Large intestine (tissue), 3 donors: Measurements from ENCODE around the gene SLIT2. TPM values are rescaled to one million over a fixed set of nuclear protein-coding genes. Genes with fewer than 3 reads are reported as not detected.

ENCODE experiments used
- DNase-seq, 2 donors: peaks; one replicate each; pipeline versions ENCODE4 v3.0.0 to v3.0.0-alpha.2; 2013
- H3K27ac ChIP-seq: one replicate; pipeline ENCODE4 v1.5.1; 2013; ENCODE audit warnings: low read length
- H3K27me3 ChIP-seq: 2 replicates; pipeline ENCODE4 v1.6.1; 2013; ENCODE audit warnings: low read length; ENCODE audit not compliant: control insufficient read depth, insufficient read depth
- H3K36me3 ChIP-seq: 2 replicates; pipeline ENCODE4 v1.6.1; 2013; ENCODE audit warnings: low read length; ENCODE audit not compliant: control insufficient read depth, insufficient read depth
- H3K4me1 ChIP-seq: one replicate; pipeline ENCODE4 v1.6.1; 2013; ENCODE audit warnings: low read length; ENCODE audit not compliant: control insufficient read depth, insufficient read depth
- H3K4me3 ChIP-seq: one replicate; pipeline ENCODE4 v1.5.1; 2013; ENCODE audit warnings: low read length
- H3K9me3 ChIP-seq: one replicate; pipeline ENCODE4 v1.6.1; 2013; ENCODE audit warnings: mild to moderate bottlenecking, low read depth, low read length, moderate library complexity; ENCODE audit not compliant: control insufficient read depth
- WGBS: methylation state at CpG from one replicate; pipeline ENCODE4 v1.1.5; 2013; ENCODE audit warnings: low lambda C conversion rate; ENCODE audit not compliant: insufficient coverage; 5-methylcytosine and 5-hydroxymethylcytosine counted together
- polyA plus RNA-seq: library from polyadenylated mRNA; unstranded; fragments of 120-200 nt; gene quantifications from one replicate; pipeline ENCODE4 v1.2.1, GENCODE V29; 2013

Gene SLIT2
- polyA plus RNA-seq, 1 donor, result 9.4 TPM

DNA sequence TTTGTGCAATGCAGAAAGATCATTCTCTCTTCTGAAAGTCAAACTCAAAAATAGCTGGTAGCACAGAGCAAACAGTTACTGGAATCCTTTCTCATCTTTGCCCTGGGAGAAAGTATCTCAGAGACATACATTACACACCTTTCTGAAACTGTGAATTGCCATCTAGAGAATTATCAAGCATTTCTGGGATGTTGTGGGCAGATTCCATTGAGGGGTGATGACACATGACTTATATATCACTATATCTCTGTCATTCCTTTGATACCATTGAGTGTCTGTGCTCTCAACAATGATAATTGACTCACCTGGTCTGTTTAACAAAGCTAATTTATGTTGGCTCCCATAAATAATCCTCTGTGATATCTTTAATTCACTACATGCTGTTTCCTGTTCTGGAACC is 13.0 kb downstream of the SLIT2 start:
- H3K36me3 ChIP-seq, result no peaks in the 10 kb centered on the region
- H3K4me3 ChIP-seq, result no peak overlapping the region
- no peak overlapping the region for H3K27ac ChIP-seq
- no peaks in the 10 kb centered on the region for H3K27me3 ChIP-seq
- H3K4me1 ChIP-seq, result no peaks in the 10 kb centered on the region
- H3K9me3 ChIP-seq, result no peaks in the 10 kb centered on the region
- DNase-seq, result no peak

DNA sequence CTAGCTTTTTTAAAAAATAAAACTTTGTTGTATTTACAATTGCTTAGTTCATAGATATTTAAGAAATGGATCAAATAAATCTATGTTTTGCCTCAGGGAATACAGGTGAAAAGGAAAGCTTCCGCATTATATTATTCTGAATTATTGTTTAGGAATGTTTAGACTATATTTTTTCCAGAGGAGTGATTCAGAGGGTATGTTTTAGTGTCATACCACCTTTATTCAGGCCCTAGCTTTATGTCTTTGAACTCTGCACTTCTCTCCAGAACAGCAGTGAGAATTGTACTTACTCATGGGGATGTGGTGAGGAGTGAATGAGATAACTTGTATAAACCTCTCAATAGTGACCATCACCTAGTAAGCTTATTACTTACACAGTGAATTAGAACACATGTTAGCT is 14.0 kb downstream of the SLIT2 start:
- no peaks in the 10 kb centered on the region for H3K27me3 ChIP-seq
- H3K36me3 ChIP-seq, result no peaks in the 10 kb centered on the region
- H3K4me3 ChIP-seq, result no peak overlapping the region
- H3K4me1 ChIP-seq, result no peaks in the 10 kb centered on the region
- no CpG with 5 or more reads among the region's 1 CpG for WGBS
- no peaks in the 10 kb centered on the region for H3K9me3 ChIP-seq
- no peak for DNase-seq
- H3K27ac ChIP-seq, result no peak overlapping the region

DNA sequence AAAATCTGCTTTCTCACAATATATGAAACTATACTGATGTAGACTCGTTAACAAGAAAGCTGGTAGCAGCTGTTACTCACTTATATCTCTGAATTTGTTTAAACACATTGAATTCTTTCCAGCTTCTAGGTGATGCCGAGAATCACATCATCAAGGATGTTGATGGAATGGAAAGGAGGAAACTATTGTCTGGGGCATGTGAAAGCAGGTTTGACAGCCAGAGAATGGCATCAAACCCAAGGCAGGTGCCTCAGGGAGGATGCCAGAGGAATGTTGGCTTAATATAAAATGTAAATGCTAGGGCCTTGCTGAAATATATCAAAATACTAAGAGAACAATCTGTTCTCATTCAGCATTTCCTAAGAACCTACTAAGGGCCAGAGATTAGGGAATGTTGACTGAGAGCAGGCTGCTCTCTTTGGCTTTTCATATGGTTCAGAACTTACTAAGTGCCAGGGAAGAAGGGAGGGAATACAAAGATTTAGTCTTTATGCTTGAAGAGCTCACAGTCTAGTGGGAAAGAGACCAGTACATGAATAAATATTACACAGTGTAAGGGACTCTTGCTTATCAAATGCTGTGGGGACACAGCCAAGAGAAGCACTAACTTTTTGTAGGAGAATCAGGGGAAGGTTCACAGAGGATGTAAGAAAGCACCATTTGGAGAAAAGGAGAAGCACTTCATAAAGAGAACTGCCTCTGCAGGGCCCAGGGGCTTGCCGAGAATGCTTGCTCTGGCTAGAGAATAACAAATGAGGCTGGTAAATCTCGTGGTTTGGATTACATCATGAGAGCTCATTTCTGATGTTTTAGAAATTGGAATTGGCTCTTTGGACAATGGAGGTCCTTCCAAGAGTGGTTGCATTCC is 14.7 kb downstream of the SLIT2 start:
- Histone ChIP-seq H3K9me3 (no peaks in the 10 kb centered on the region), H3K36me3 (no peaks in the 10 kb centered on the region), H3K4me1 (no peaks in the 10 kb centered on the region), H3K4me3 (no peak overlapping the region), H3K27me3 (no peaks in the 10 kb centered on the region), H3K27ac (no peak overlapping the region)
- DNase-seq, result no peak
- no CpG with 5 or more reads among the region's 4 CpGs for WGBS

DNA sequence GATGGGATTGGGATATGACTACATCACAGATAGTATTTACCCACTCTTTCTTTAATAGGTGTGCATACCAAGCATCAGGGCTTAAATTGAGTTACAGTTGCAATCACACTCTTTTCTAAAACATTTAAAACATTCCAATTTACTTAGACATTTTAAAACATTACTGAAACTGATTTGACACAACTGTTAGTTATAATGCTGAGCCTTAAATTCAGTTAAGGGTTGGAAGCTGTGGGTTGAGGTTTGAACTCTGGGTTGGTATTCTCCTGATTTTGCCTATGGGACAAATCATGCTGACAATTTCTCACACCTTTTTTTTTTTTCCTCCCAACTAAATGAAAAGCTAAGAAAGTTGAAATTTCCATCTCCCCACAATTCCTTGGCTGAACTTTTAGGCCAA is 16.3 kb downstream of the SLIT2 start:
- no peak overlapping the region for H3K4me3 ChIP-seq
- no peaks in the 10 kb centered on the region for H3K9me3 ChIP-seq
- DNase-seq, result no peak
- no peaks in the 10 kb centered on the region for H3K36me3 ChIP-seq
- no peaks in the 10 kb centered on the region for H3K4me1 ChIP-seq
- no peaks in the 10 kb centered on the region for H3K27me3 ChIP-seq
- H3K27ac ChIP-seq, result no peak overlapping the region

DNA sequence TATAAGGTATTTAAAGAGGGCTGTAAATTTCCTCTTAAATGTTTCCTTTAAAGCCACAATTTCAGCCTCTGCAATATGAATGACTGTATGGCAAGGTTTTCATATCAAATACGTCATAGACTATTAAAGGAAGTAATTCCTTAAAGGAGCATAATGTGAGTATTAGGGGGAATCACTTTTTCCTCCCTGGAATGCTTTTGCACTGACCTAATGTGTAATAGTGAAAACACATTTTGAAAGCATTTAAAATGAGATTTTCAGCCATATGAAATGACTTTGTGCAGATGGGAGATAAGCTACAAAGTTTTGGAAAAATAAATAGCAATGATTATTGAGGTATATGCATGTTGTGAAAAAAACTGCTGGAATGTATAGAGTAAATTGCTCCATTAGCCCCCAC is 17.6 kb downstream of the SLIT2 start:
- Histone ChIP-seq H3K36me3 (no peaks in the 10 kb centered on the region), H3K4me1 (no peaks in the 10 kb centered on the region), H3K27me3 (no peaks in the 10 kb centered on the region), H3K9me3 (no peaks in the 10 kb centered on the region), H3K4me3 (no peak overlapping the region), H3K27ac (no peak overlapping the region)
- no peak for DNase-seq
- no CpG with 5 or more reads among the region's 1 CpG for WGBS

DNA sequence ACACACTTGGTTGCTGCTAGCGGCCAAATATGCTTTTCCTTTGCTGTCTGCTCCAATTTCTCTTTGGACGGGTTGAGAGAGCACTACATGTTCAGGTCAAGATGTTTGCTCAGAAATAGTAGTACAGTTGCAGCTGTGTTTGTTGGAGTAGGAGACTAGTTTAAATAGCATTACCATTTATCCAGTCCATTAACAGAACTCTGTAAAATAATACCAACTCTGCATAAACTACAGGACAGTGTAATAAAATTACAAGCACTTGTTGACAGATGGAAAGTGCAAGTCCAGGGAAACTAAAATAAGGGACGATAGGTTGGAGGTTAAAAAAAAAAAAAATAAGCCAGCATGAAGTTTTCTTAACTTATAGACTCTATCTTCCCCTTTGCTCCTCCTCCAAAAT is 20.2 kb downstream of the SLIT2 start:
- no peak for DNase-seq
- no peak overlapping the region for H3K27ac ChIP-seq
- 44% methylated on average over 1 of the region's 3 CpGs for WGBS

DNA sequence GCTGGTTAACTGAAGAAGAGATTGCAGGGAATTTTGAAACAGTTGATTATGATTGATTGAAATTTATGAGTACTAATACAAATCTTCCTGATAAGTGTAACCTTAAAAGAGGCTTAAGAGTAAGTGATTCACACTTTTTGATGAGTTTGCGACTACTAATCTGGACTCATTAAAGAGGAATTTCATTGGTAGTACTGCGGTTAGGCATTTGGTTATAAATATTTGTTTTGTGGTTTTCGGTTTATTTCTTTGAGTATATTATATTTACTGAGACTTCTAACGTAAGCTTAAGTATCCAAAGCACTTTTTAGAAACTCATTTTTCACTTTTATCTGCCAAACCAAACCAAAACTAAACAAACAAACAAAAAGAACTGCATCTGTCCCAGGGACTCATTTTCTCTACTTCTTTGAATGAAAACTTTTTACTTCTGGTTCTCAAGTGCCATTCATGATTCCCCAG is 20.7 kb downstream of the SLIT2 start:
- Histone ChIP-seq H3K36me3 (no peaks in the 10 kb centered on the region), H3K4me1 (no peaks in the 10 kb centered on the region), H3K27ac (no peak overlapping the region), H3K27me3 (no peaks in the 10 kb centered on the region), H3K9me3 (no peaks in the 10 kb centered on the region), H3K4me3 (no peak overlapping the region)
- no peak for DNase-seq
- 54% methylated on average over 4 of the region's 4 CpGs for WGBS

More for the DNA sequence above, 20.2 kb downstream of the SLIT2 start:
- H3K27me3 ChIP-seq, result no peaks in the 10 kb centered on the region
- no peaks in the 10 kb centered on the region for H3K36me3 ChIP-seq
- H3K4me3 ChIP-seq, result no peak overlapping the region
- H3K9me3 ChIP-seq, result no peaks in the 10 kb centered on the region
- no peaks in the 10 kb centered on the region for H3K4me1 ChIP-seq

DNA sequence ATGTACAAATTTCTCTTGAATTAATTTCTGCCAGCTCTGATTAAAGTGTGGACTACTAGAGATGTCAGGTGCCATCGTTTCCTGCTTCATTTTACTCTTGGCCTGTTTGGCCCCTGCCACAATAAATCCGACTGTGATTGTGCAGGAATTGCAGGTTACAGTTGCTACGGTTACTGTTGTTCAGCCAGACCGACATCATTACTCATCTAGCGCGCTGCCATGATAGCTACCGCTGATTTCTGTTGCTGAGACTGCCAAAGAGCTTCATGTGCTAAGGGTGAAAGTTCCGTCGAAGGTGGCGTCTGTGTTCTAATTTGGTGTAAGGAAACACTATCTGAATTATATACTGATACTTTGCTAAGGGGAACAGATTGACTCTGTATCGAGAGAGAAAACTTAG is 22.1 kb downstream of the SLIT2 start:
- peak in 1 of 2 donors; percentile 7 for DNase-seq
- Histone ChIP-seq H3K27ac (no peak overlapping the region), H3K4me1 (no peaks in the 10 kb centered on the region), H3K36me3 (no peaks in the 10 kb centered on the region), H3K27me3 (no peaks in the 10 kb centered on the region), H3K9me3 (no peaks in the 10 kb centered on the region), H3K4me3 (no peak overlapping the region)
- no CpG with 5 or more reads among the region's 11 CpGs for WGBS

DNA sequence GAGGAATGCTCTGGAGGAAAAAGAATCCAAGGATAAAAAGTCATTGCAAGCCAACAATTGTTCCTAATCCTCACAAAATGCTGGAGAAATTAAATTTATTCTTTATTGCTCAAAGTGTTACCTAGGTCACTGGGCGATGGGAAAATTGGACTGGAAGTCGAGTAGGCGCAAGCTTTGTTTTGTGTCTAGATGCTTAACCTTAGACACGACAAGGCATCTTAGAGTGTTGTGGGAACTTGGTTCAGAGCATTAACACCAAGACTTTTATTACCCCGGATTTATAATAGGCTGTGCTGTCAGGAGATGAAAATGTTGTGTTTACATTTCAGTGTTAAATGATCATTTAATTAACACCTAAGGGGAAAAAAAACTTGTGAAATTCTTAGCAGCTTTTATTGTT is 25.1 kb downstream of the SLIT2 start:
- no CpG with 5 or more reads among the region's 5 CpGs for WGBS
- H3K36me3 ChIP-seq, result no peaks in the 10 kb centered on the region
- H3K9me3 ChIP-seq, result no peaks in the 10 kb centered on the region
- no peaks in the 10 kb centered on the region for H3K4me1 ChIP-seq
- H3K27ac ChIP-seq, result no peak overlapping the region
- no peak for DNase-seq
- no peak overlapping the region for H3K4me3 ChIP-seq
- no peaks in the 10 kb centered on the region for H3K27me3 ChIP-seq

DNA sequence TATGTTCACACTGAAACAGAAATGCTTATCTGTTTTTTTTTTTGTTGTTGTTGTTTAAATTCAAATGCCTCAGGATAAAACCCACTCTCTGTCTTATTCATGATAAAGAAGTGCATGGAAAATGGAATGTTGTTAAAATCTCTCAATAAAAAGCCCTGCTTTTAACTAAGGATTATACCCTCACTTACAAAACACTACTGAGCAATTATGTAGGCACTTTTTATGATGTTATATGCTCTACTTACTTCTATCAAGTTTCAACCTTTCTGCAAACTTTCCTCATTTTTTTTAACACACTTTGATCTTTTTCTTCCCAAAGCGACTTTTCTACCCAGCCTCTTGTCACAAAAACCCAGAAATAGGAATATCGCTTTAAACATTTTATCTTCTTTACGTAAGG is 26.5 kb downstream of the SLIT2 start:
- WGBS, result 93% methylated on average over 3 of the region's 3 CpGs
- H3K4me3 ChIP-seq, result no peak overlapping the region
- H3K36me3 ChIP-seq, result no peaks in the 10 kb centered on the region
- no peak overlapping the region for H3K27ac ChIP-seq
- no peaks in the 10 kb centered on the region for H3K27me3 ChIP-seq
- H3K4me1 ChIP-seq, result no peaks in the 10 kb centered on the region
- DNase-seq, result no peak
- H3K9me3 ChIP-seq, result no peaks in the 10 kb centered on the region

DNA sequence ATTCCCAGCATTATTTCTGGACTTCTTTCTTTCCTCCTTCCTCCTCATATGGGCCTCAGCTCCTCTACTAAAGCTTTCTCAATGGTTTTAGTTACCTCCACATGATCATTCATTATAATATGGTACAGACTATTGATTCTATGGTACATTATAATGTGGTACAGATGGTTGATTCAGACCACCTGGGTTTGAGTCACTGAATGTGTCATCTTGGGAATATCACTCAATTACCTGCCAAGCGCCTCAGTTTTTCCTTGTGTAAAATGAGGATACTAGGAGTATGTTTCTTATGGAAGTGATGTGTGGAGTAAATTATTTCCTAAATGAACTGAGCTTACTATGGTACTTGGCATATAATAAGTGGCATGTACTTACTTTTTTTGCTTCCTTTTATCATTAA is 27.7 kb downstream of the SLIT2 start:
- Histone ChIP-seq H3K4me3 (no peak overlapping the region), H3K27me3 (no peaks in the 10 kb centered on the region), H3K27ac (no peak overlapping the region), H3K9me3 (no peaks in the 10 kb centered on the region), H3K36me3 (no peaks in the 10 kb centered on the region), H3K4me1 (no peaks in the 10 kb centered on the region)
- no CpG with 5 or more reads among the region's 1 CpG for WGBS
- DNase-seq, result no peak
